Sigmoid colon (tissue), 3 donors: ENCODE results near the gene COG6.

Experiments
- POLR2A ChIP-seq, 2 donors: fragments of 450-650 bp; IDR thresholded peaks; one replicate each; pipeline ENCODE4 v1.6.1; 2016; ENCODE audit warnings: antibody characterized with exemption in 2 of 2, mild to moderate bottlenecking in 2 of 2, moderate library complexity in 2 of 2
- TF ChIP-seq, protein P1 (sequence below), 4 experiments: fragments of 450-650 bp in 3 of 4; fragments of 200-600 bp in 1 of 4; IDR thresholded peaks; one replicate each; pipeline ENCODE4 v1.5.1; 2016 to 2019; ENCODE audit warnings: antibody characterized with exemption in 4 of 4, mild to moderate bottlenecking in 3 of 4, moderate library complexity in 2 of 4

- TF ChIP-seq POLR2A (IDR thresholded peaks at IDR 0.05) = no peak
- TF ChIP-seq, protein P1, sequence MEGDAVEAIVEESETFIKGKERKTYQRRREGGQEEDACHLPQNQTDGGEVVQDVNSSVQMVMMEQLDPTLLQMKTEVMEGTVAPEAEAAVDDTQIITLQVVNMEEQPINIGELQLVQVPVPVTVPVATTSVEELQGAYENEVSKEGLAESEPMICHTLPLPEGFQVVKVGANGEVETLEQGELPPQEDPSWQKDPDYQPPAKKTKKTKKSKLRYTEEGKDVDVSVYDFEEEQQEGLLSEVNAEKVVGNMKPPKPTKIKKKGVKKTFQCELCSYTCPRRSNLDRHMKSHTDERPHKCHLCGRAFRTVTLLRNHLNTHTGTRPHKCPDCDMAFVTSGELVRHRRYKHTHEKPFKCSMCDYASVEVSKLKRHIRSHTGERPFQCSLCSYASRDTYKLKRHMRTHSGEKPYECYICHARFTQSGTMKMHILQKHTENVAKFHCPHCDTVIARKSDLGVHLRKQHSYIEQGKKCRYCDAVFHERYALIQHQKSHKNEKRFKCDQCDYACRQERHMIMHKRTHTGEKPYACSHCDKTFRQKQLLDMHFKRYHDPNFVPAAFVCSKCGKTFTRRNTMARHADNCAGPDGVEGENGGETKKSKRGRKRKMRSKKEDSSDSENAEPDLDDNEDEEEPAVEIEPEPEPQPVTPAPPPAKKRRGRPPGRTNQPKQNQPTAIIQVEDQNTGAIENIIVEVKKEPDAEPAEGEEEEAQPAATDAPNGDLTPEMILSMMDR (IDR thresholded peaks at IDR 0.05) = no peak
Measured at GRCh38 chr13:39770221-39771090, 115.0 kb downstream of the COG6 start.
